MM.1S (cell line): Measurements from ENCODE around the gene URI1.

ENCODE experiments used
- DNase-seq: peaks from one replicate; pipeline ENCODE4 v3.0.0-alpha.2; 2015
- H2AFZ ChIP-seq: fragments of 300-600 bp; sonication (generic); 2 replicates; pipeline ENCODE4 v1.6.0; 2016; ENCODE audit warnings: antibody characterized with exemption, low read length
- H3F3A ChIP-seq: fragments of 300-600 bp; sonication (generic); 2 replicates; pipeline ENCODE4 v1.6.1; 2016; ENCODE audit warnings: mild to moderate bottlenecking, antibody characterized with exemption, low read length, moderate library complexity, mixed read lengths; ENCODE audit not compliant: insufficient read depth
- H3K27ac ChIP-seq: fragments of 300-600 bp; sonication (generic); 2 replicates; pipeline ENCODE4 v1.5.1; 2016; ENCODE audit warnings: mild to moderate bottlenecking, low read length
- H3K27me3 ChIP-seq: fragments of 300-600 bp; sonication (generic); replicated peaks from 2 replicates; pipeline ENCODE4 v1.6.0; 2016; ENCODE audit warnings: low read length; ENCODE audit not compliant: insufficient read depth
- H3K36me3 ChIP-seq: fragments of 300-600 bp; sonication (generic); replicated peaks from 2 replicates; pipeline ENCODE4 v1.6.1; 2016; ENCODE audit warnings: mild to moderate bottlenecking, low read length, mixed read lengths; ENCODE audit not compliant: insufficient read depth
- H3K4me1 ChIP-seq: fragments of 300-600 bp; sonication (generic); 2 replicates; pipeline ENCODE4 v1.6.1; 2016; ENCODE audit warnings: low read length, mixed read lengths
- H3K4me2 ChIP-seq: fragments of 300-600 bp; sonication (generic); 2 replicates; pipeline ENCODE4 v1.6.0; 2016; ENCODE audit warnings: low read depth, low read length
- H3K4me3 ChIP-seq: fragments of 300-600 bp; sonication (generic); 2 replicates; pipeline ENCODE4 v1.5.1; 2016; ENCODE audit warnings: low read length, mixed read lengths
- H3K79me2 ChIP-seq: fragments of 300-600 bp; sonication (generic); 2 replicates; pipeline ENCODE4 v1.6.1; 2016; ENCODE audit warnings: mixed run types, low read length, mixed read lengths
- H3K9ac ChIP-seq: fragments of 300-600 bp; sonication (generic); 2 replicates; pipeline ENCODE4 v1.6.1; 2016; ENCODE audit warnings: low read length, mixed read lengths
- H3K9me2 ChIP-seq: fragments of 300-600 bp; sonication (generic); replicated peaks from 2 replicates; pipeline ENCODE4 v1.6.1; 2016; ENCODE audit warnings: mild to moderate bottlenecking, low read length, mixed read lengths; ENCODE audit not compliant: insufficient read depth
- H3K9me3 ChIP-seq: fragments of 300-600 bp; sonication (generic); replicated peaks from 2 replicates; pipeline ENCODE4 v1.6.1; 2016; ENCODE audit warnings: mild to moderate bottlenecking, low read length, mixed read lengths; ENCODE audit not compliant: insufficient read depth
- H4K20me1 ChIP-seq: fragments of 300-600 bp; sonication (generic); 2 replicates; pipeline ENCODE4 v1.6.1; 2016; ENCODE audit warnings: mild to moderate bottlenecking, low read length, moderate library complexity, mixed read lengths; ENCODE audit not compliant: insufficient read depth
- EZH2 ChIP-seq: fragments of 300-600 bp; sonication (generic); optimal IDR thresholded peaks from 2 replicates; pipeline ENCODE3; 2017; ENCODE audit warnings: low read depth, mild to moderate bottlenecking, antibody characterized with exemption, low read length, mixed read lengths
- EZH2phosphoT487 ChIP-seq: fragments of 300-600 bp; sonication (generic); IDR thresholded peaks from 2 replicates; pipeline ENCODE4 v1.6.1; 2018; ENCODE audit warnings: antibody characterized with exemption, low read length
- TF ChIP-seq, protein P1 (sequence below): fragments of 300-600 bp; sonication (generic); IDR thresholded peaks from 2 replicates; pipeline ENCODE4 v1.5.1; 2016; ENCODE audit warnings: antibody characterized with exemption, low read length, mixed read lengths

URI1 gene

DNA sequence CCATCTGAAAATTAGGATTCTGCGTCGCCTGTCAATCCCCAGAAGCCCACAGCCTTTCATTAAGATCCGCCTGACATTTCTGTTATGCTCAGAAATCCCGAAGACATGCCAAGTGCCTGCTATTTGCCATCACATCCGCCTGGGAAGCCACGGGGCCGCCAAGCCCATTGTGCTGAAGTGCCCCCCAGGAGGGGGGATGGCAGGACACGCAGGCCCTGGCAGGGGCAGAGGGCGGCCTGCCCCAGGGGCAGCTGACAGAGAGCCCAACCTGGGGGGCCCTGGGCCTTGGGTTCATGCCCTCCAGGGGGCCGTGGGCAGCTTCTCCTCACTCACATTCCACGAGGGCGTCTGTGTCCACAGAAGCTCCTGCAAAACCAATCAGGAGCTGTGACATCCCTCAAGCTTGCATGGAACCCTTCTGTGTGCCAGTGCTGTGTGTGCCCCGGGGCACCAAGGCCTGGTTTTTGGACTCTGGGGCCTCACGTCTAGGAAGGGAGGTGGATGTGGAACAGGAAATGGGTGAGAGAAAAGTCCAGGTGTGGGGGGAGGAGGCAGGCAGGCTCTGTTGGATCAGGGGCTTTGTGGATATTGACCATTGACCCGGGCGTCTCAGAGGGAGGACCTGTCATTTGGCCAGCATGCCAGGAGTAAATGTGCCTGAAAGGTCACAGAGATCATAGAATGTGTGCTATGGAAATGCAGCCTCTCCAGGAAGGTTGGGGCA lies 122.9 kb downstream of the URI1 start:
- H3K4me3 ChIP-seq = peak overlapping the region; percentile 25; the same call in 1 of the 2 replicates
- no peaks in the 10 kb centered on the region for H3K9me3 ChIP-seq
- no peaks in the 10 kb centered on the region for H3F3A ChIP-seq
- no peak overlapping the region for H3K9ac ChIP-seq
- H3K4me1 ChIP-seq = no peaks in the 10 kb centered on the region
- H3K4me2 ChIP-seq = peak overlapping the region; percentile 64
- H3K27me3 ChIP-seq = peaks cover 52% of the 10 kb centered on the region
- H4K20me1 ChIP-seq = no peaks in the 10 kb centered on the region
- no peak overlapping the region for H3K27ac ChIP-seq
- H3K9me2 ChIP-seq = no peaks in the 10 kb centered on the region
- no peak for TF ChIP-seq EZH2
- TF ChIP-seq, protein P1, sequence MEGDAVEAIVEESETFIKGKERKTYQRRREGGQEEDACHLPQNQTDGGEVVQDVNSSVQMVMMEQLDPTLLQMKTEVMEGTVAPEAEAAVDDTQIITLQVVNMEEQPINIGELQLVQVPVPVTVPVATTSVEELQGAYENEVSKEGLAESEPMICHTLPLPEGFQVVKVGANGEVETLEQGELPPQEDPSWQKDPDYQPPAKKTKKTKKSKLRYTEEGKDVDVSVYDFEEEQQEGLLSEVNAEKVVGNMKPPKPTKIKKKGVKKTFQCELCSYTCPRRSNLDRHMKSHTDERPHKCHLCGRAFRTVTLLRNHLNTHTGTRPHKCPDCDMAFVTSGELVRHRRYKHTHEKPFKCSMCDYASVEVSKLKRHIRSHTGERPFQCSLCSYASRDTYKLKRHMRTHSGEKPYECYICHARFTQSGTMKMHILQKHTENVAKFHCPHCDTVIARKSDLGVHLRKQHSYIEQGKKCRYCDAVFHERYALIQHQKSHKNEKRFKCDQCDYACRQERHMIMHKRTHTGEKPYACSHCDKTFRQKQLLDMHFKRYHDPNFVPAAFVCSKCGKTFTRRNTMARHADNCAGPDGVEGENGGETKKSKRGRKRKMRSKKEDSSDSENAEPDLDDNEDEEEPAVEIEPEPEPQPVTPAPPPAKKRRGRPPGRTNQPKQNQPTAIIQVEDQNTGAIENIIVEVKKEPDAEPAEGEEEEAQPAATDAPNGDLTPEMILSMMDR = no peak
- TF ChIP-seq EZH2phosphoT487 = no peak
- DNase-seq = no peak
- no peaks in the 10 kb centered on the region for H3K36me3 ChIP-seq
- peak overlapping the region; percentile 65; the same call in 1 of the 2 replicates for H2AFZ ChIP-seq
- no peaks in the 10 kb centered on the region for H3K79me2 ChIP-seq

- Histone ChIP-seq H3K9me2 (no peaks in the 10 kb centered on the region), H3K27me3 (peaks cover 53% of the 10 kb centered on the region), H4K20me1 (no peaks in the 10 kb centered on the region), H3K4me3 (no peak overlapping the region), H3F3A (no peaks in the 10 kb centered on the region), H3K4me2 (no peak overlapping the region), H3K36me3 (no peaks in the 10 kb centered on the region), H3K27ac (no peak overlapping the region), H2AFZ (no peak overlapping the region), H3K79me2 (no peaks in the 10 kb centered on the region), H3K4me1 (no peaks in the 10 kb centered on the region), H3K9ac (no peak overlapping the region), H3K9me3 (no peaks in the 10 kb centered on the region)
- TF ChIP-seq EZH2 = no peak
- no peak for TF ChIP-seq EZH2phosphoT487
- TF ChIP-seq, protein P1 = no peak
- DNase-seq = no peak
Observed at GRCh38 chr19:30065680-30066606, 123.9 kb downstream of the URI1 start.
